HG02610 (cell line): Measurements from ENCODE around the gene CMTM3.
"Not testable (repeated sequence)": the region's sequence is repeated elsewhere in the genome, so short reads cannot be mapped to it uniquely, and the experiment has no call there.

ENCODE experiments used
- ATAC-seq: cut with Tn5 transposase; IDR thresholded peaks from one replicate; pipeline ENCODE4 v1.9.1; 2021; ENCODE audit warnings: mild to moderate bottlenecking, moderate library complexity; ENCODE audit not compliant: unreplicated experiment

CMTM3 gene

DNA sequence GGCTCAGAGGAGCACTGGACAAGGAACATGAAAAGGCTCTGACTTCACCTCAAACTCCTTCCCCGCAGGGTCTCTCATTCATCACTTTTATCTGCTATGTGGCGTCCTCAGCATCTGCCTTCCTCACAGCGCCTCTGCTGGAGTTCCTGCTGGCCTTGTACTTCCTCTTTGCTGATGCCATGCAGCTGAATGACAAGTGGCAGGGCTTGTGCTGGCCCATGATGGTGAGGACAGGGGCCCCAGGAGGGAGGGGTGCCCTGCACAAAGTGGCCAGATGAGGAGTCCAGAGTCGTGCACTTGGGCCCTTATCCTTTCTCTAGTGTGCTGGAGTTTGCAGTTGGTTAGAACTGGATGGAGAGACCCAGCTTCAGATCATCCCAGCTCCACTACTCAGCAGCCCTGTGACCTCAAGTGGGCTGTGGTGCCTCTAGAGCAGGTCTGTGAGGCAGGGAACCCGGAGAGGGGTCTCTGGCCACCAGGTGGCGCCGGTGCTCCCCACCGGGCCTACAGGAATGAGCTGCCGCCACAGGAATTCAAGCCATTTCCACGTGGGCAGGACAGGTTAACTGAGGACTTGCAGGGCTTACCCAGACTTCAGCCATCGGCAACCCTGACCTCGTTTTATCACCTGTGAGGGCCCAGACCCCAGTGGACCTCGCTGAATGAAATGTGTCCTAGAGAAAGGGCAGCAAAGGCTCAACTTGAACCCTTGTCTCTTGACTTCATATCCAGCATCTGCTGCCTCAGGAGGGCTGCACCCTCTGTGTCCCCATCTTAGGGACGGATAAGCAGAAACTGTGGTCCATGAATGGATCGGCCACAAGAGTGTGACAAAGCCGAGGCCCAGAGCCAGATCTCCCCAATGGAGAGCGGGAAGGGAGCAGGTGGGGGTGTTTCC is 4.0 kb downstream of the CMTM3 start:
- peak; percentile 42 for ATAC-seq

DNA sequence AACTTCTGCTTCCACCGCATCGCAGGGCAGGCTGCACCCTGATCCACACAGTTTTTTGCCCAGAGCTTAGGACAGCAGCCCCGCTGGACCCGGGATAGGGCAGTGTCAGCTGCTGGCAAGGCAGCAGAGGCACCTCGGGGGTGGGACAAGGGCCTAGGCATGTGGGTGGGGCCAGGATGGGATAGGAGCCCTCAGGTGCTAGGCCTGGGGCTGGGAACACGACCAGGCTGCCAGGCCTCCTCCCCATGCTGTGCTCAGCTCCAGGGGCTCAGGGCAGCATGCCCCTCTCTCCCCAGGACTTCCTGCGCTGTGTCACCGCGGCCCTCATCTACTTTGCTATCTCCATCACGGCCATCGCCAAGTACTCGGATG is 4.6 kb downstream of the CMTM3 start:
- ATAC-seq = no peak

DNA sequence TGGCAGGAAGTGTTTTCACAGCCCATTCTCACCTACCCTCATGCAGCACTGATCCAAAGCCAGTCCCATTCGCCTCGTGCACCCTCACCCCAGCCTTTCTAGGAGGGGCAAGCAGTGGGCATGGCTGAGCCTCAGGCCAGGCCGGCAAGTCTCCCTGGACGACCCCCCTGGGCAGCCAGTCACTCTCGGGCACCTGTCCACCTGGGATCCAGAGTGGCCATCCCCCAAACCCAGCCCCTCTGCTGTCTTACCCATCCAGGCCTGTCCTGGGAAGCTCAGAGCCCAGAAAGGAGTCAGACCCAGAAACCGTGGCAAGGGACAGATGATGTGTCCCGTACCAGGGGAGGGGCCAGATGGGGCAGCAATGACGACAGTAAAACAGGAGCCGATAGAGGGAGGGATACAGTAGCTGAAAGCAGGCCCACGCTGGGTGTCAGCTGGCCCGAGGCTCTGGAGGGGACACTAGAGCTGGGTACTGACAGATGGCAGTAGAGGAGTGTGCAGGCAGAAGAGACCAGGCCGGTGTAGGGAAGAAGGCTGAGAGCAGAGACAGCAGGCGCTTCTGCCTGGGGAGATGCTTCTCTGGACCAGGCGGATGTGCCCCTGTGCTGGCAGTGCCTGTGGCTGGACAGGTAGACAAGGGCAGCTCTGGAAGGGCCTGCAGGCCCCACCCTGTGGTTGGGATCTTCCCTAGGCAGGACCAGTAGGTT is 5.8 kb downstream of the CMTM3 start:
- no peak for ATAC-seq

DNA sequence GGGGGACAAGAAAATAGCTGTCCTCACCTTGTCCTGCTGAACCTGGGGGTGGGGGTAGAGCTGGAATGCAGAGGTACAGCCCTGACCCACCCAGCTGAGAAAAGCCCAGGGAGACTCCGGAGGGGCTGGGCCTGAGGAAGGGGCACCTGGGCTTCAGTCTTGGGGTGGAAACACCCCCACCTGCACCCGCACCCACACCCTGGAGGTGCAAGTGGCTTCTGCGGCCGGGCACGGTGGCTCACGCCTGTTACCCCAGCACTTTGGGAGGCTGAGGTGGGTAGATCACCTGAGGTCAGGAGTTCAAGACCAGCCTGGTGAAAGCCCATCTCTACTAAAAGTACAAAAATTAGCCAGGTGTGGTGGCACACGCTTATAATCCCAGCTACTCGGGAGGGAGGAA is 7.4 kb downstream of the CMTM3 start:
- not testable (repeated sequence) for ATAC-seq

DNA sequence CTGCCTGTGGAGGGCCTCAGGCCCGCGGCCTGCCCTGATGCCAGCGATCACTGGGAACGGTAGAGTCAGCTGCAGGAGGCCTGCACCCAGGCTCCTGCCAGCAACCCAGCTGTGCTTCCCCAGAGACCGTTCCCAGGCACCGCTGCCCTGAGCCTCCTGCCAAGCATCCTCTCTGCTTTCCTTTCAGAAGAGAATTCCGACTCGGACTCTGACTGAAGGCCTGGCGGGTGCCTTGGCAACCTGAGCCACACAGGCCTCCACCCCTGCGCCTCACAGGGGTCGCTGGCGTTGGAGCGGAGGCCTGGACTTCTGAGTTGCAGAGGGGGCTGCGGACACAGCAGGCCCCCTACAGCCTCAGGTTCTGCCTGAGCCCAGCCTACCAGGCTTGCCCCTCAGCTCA is 7.9 kb downstream of the CMTM3 start:
- ATAC-seq = no peak

DNA sequence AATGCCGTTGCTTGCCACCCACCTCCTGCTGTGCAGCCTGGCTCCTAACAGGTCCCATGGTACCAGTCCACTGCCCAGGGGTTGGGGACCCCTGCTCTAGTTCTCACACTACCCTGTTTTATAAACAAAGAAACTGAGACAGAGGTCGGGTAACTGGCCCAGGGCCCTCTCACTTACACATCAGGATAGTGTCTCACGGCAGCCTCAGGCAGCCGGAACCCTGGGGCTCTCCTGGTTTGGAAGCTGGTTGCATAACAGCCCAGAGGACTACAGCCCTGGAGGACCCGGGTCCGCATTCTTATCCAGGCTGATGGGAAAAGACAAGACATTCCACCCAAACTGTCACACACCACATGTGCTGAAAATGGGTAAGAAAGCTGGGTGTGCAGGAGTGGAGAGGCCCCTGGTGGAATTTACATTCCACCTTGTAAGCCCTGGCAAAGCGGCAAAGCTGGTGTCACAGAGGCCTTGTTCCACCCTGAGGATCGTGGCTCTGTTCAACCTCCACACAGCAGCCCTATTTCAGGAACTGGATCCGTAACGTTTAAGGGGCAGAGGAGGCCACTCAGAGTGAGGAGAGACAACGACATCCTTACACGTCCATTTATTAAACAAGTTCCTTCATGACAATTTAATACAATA is 9.8 kb downstream of the CMTM3 start:
- ATAC-seq = no peak

DNA sequence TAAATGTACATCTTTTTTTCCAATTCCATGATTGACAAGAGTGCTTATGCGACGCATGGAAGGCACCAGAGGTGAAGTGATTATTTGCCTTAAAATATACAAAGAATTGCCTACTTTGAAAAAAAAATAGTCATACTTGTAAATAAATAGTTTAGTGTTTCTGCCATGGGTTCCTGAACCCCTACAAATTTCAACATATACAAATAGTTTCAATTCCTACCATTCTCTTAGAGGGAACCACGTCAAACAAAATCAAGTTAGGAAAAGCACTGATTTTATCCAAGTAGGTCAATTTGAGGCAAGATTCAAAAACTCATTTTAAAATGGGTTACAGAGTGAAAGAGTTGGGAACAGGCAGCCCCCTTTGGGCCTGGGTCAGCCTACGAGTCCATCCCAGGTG is 11.7 kb downstream of the CMTM3 start:
- ATAC-seq = no peak

DNA sequence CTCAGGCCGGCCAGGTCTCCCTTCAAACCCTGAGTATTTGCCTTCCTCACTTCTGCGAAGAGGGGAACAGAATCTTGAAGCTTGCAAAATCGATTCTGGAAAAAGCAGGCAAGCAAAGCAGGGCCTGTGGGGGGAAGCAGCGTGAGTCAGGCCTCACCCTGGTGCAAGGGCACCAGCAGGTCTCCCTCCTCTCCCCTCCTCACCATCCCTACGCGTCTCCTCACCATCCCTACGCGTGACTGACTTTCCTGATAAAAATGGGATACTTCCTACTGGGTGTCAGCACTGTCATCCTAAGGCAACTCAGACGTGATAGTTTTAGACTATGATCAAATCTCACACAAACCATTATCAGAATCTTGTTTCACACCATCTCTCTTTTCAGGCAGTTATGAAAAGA is 12.1 kb downstream of the CMTM3 start:
- no peak for ATAC-seq

DNA sequence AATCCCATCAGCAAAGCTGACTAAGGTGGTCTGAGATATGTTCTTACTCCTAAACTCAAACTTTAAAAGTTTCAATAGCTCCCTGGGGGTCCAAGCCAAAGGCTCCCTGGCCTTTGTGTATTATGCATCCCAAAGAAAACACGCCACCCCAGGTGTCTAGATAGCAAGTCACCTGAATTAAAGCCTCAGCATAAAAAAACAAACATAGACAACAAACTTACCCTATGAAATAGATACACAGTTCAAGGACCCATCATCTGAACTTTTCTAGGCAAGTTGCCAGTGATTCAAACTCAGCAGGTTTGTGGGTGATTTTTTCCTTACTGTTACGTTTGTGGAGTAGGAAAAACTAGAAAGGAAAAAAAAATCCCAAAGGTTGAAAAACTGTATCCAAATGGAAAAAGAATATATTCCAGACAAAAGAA is 12.5 kb downstream of the CMTM3 start:
- no peak for ATAC-seq

DNA sequence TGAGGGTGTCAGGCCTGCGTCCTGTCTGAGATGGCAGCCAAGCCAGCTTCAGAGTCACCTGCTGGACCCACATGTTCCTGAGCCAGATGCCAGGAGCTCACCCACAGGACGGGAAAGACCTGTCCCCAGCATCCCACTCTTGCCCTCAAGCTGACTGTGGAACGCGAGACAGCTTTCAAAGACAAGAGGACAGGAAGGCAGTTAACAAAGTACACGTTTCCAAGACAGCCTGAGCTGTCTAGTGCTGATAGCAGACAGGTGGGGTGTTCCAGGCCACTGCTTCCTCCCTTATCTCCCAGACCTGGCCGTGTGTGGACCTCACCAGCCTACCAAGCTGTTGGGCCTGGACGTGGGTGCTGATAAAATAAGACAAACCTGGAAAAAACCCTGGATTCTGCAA is 13.2 kb downstream of the CMTM3 start:
- ATAC-seq = no peak

DNA sequence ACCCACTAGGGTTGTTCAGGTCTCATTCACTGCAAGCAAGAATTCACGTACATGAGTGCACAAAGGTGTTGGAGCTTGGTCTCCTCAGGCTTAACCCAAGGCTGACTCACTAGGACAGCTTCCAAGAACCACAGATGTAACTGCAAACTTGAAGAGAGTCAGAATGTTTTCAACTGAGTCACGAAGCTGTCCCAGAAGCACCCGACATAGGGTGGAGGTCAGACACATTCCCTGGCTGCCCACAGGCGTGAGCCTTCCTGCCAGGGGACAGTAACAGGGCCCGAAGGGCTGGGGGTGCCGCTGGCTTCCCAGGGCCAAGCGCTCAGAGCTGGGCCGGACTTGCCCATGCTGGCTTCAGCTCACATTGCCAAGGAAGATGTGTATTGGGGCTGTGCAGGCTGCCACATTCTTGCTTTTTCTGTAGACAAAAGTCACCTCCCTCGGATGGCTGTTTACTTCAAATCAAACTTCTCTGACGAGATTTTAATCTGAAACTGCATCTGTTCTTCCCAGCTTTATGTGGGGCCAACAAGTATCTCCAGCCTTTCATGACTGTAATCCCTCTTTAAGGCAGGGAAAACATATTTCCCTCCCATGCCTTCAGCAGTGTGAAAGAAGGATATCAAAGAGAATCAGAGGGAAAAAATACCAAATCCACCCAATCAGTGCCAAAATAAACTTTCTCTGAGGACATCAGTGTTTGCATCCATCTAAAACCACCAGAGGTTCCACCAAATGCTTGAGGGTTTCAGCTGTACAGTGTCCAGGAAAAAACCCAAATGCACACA is 14.3 kb downstream of the CMTM3 start:
- no peak for ATAC-seq

DNA sequence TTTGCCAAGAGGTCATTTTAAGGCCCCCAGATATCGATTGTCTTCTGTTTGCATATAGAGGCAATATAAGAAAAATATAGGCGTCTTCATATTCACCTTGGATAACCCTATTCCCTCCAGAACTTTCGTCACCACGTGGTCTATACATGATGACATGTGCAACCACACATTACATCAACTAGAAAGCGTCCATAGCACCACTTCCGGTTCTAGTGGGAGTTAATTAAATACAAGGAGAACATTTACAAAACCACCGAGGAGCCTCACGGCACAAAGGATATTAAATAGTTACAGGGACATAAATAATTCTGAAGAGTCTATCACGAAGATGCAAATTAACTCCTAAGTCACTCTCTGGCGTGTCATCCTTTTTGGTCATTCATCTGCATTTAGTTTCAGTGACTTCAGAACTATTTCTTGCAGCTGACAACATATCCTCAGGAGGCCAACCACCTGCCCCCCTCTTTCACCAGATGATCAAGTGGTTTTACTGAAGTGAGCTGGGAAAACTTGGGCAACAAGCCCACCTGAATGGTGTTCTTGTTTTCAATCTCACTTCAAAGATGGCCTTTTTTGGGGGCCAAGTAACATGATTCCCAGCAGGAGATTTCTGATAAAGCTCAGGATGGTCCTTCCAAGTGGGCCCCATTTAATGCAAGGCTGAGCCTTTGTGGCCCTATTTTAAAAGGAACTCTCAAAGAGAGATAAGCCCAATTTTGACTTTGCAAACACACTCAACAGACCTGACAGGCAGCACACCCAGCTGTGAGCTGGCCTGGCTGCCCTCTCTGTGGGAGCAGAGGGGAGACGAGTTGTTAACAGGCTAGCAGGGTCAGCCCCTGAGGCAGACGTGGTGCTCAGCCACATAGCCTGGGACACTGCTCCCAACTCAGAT is 15.3 kb downstream of the CMTM3 start:
- no peak for ATAC-seq

DNA sequence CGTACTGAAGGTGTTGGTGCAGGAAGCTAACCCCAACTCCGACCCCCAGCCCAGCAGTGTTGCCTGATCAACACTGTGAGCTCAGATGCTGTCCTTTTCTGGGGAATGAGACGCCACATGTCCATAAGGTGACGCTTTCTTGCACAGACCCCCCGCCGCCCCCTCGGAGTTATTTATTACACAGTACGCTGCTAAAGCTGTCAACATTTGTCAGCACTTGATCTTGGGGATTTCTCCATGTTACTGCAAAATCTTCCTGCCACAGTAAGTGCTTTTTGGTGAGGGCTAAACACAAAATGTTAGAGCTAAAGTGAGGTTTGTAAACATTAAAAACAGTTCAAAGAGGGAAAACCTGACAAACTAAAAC is 15.9 kb downstream of the CMTM3 start:
- ATAC-seq = no peak

DNA sequence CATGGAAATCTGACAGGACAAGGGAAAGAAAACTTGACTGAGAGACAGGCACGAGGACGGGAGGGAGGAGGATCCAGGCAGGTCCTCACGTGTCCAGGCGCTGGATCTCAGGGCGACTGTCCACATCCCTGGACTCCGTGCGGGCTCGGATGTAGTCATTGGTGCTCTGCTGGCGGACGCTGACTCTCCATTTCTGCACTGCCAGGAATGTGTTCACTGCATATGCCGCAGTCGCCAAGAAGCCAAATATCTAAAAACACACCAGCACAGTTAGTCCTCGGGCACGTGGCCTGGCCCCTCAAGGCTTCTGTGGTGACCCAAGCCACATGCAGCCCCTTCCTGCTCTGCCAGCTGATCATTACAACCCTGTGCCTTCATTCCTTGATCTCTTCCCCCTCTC is 17.5 kb downstream of the CMTM3 start:
- ATAC-seq = no peak

DNA sequence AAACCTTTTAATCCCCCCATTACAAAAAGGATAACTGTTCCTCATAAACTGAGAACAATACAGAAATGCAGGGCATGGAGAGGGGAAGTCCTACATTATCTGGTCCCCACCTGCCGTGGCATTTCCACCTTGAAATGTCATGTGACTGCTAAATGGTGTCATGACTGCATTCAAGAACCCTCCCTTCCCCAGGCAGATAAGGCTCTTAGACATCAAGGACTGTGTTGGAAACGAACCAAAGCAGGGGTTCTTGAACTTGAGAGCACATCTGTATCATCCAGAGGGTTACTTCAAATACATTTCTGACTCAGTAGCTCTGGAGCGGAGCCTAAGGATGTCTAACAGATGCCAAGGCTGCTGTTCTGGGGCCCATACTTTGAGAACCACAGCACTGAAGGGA is 18.4 kb downstream of the CMTM3 start:
- ATAC-seq = no peak

DNA sequence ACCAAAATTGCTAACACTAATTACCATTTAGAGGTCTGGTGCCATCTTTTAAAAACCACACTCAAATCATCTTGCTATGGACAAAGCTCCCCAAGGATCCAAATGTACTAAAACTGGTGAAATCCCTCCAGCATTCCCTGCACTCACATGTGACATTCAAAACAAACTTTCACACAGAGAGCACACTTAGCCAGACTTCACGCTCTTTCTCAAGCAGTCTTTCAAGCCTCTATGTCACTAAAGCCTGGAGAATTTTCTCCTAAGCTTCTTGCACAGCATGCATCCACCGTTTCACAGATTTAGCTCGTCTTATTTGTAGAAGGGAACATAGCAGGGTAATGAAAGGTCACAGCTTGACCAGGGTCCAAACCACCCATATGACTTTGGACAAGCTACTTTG is 19.3 kb downstream of the CMTM3 start:
- ATAC-seq = no peak

DNA sequence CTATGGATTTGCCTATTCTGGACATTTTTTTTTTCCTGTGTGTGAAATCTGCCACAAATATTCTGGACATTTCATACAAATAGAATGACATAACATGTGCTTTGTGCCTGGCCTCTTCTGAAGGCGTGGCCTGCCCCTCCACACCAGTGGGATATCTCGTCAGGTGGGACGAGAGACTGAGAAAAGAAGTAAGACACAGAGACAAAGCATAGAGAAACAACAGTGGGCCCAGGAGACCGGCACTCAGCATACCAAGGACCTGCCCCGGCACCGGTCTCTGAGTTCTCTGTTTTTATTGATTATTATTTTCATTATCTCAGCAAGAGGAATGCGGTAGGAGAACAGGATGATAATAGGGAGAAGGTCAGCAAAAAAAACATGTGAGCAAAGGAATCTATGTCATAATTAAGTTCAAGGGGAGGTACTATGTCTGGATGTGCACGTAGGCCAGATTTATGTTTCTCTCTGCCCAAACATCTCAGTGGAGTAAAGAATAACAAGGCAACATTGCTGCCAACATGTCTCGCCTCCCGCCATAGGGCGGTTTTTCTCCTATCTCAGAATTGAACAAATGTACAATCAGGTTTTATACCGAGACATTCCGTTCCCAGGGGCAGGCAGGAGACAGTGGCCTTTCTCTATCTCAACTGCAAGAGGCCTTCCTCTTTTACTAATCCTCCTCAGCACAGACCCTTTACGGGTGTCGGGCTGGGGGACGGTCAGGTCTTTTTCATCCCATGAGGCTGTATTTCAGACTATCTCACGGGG is 23.3 kb downstream of the CMTM3 start:
- not testable (repeated sequence) for ATAC-seq

DNA sequence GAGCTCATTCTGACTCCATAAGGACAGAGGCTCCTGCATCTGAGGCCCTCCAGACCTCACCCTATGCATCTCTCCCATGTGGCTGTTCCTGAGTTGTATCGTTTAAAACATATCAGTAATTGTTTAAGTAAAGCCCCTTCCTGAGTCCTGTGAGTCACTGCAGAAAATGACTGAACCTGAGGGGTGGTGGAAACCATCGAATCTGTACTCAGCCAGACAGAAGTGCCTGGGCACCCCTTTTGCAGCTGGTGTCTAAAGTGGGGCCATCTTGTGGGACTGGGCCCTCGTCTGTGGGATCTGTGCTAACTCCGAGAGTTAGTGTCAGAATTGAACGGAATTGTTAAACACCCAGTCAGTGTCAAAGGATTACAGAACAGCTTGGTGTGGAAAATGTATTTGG is 25.4 kb downstream of the CMTM3 start:
- ATAC-seq = no peak

DNA sequence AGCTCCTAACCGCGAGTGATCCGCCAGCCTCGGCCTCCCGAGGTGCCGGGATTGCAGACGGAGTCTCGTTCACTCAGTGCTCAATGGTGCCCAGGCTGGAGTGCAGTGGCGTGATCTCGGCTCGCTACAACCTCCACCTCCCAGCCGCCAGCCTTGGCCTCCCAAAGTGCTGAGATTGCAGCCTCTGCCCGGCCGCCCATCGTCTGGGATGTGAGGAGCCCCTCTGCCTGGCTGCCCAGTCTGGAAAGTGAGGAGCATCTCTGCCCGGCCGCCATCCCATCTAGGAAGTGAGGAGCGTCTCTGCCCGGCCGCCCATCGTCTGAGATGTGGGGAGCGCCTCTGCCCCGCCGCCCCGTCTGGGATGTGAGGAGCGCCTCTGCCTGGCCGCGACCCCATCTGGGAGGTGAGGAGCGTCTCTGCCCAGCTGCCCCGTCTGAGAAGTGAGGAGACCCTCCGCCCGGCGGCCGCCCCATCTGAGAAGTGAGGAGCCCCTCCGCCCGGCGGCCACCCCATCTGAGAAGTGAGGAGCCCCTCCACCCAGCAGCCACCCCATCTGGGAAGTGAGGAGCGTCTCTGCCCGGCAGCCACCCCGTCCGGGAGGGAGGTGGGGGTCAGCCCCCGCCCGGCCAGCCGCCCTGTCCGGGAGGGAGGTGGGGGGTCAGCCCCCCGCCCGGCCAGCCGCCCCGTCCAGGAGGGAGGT is 26.2 kb downstream of the CMTM3 start:
- ATAC-seq = not testable (repeated sequence)
